ENCODE results near the gene EXTL1. TPM values are rescaled to one million over a fixed set of nuclear protein-coding genes. Genes with fewer than 3 reads are reported as not detected.
A peak's percentile ranks its signal among the peaks of the same experiment; 100 is the strongest.

Gene EXTL1
- total RNA-seq, 1 experiment from 2014 or later = 1.0 TPM

DNA sequence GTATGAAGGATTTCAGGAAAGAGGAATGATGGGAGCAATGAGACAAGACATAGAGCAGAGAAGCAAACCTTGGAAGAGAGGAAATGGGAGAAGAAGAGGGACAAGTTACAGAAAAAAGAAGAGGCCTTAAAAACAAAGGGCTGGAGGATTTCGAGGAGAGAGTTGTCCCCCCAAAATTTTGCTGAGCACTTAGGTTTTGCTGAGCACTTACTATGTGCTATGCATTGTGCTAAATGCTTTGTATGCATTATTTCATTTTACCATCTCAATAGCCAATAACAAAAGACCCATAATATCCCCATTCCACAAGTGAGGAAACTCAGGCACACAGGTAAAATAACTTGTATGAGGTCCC lies 48.3 kb downstream of the EXTL1 start:
- Histone ChIP-seq H2BK5ac (ENCODE audit: insufficient read length, low read length) (no peak overlapping the region), H3K9me3 (ENCODE audit: control insufficient read depth, low read depth, low read length) (no peaks in the 10 kb centered on the region), H3K23ac (ENCODE audit: insufficient read length, low read depth, low read length) (no peak overlapping the region), H2BK20ac (ENCODE audit: low read depth, low read length, poor library complexity, severe bottlenecking) (no peak overlapping the region), H3K27me3 (ENCODE audit: insufficient read depth, low read length) (no peaks in the 10 kb centered on the region), H2BK12ac (ENCODE audit: insufficient read length, low read depth, low read length) (no peak overlapping the region), H3K9ac (ENCODE audit: extremely low read depth, insufficient read length, low read length) (no peak overlapping the region), H3K4ac (ENCODE audit: low read depth, low read length) (no peak overlapping the region), H3K18ac (ENCODE audit: insufficient read length, low read depth, low read length) (no peak overlapping the region), H4K20me1 (ENCODE audit: control insufficient read depth, insufficient read depth, insufficient read length) (no peaks in the 10 kb centered on the region), H2AFZ (ENCODE audit: low read length) (no peak overlapping the region), H4K8ac (replicated peaks; ENCODE audit: insufficient read length, low read depth, low read length) (no peak overlapping the region), H3K14ac (ENCODE audit: insufficient read depth, low read length) (no peak overlapping the region), H4K5ac (ENCODE audit: insufficient read length, low read depth, low read length) (no peak overlapping the region), H2BK15ac (ENCODE audit: low read depth, low read length) (no peak overlapping the region), H3K27ac (ENCODE audit: insufficient read length, low read depth, low read length) (no peak overlapping the region), H3K23me2 (ENCODE audit: insufficient read length, low read depth, low read length, poor library complexity, severe bottlenecking) (no peaks in the 10 kb centered on the region), H4K91ac (ENCODE audit: insufficient read length, low read depth, low read length) (no peak overlapping the region), H3K79me2 (ENCODE audit: insufficient read depth, low read length) (no peaks in the 10 kb centered on the region), H2AK5ac (ENCODE audit: insufficient read length, low read length) (no peak overlapping the region), H3T11ph (ENCODE audit: low read length) (no peak overlapping the region), H3K79me1 (ENCODE audit: insufficient read depth, low read depth, low read length, poor library complexity, severe bottlenecking) (no peaks in the 10 kb centered on the region), H3K4me1 (ENCODE audit: insufficient read depth, low read length) (no peaks in the 10 kb centered on the region), H3K4me2 (ENCODE audit: insufficient read depth, insufficient read length, low read length) (no peak overlapping the region), H3K56ac (ENCODE audit: insufficient read length, low read depth, low read length) (no peak overlapping the region), H2BK120ac (ENCODE audit: low read depth, low read length, poor library complexity, severe bottlenecking) (no peak overlapping the region)
- Mint-ChIP-seq H3K27ac (peak overlapping the region in 1 of 3 experiments; percentile 4; a peak in 1 of 7 replicates), H3K4me1 (peaks cover 10 to 17% of the 10 kb centered on the region in 2 experiments), H3K9me3 (no peaks in the 10 kb centered on the region; a peak in 1 of 5 replicates), H3K36me3 (ENCODE audit: insufficient read depth in 1 of 3, low read depth in 3 of 3) (no peaks in the 10 kb centered on the region; a peak in 1 of 7 replicates), H3K4me3 (no peak overlapping the region), H3K27me3 (ENCODE audit: low read depth) (peaks cover 32% of the 10 kb centered on the region)
- no peak for DNase-seq
- no CpG with 5 or more reads among the region's 1 CpG for WGBS (ENCODE audit: extremely low coverage, insufficient read length, low lambda C conversion rate)
- TF ChIP-seq, protein P1, sequence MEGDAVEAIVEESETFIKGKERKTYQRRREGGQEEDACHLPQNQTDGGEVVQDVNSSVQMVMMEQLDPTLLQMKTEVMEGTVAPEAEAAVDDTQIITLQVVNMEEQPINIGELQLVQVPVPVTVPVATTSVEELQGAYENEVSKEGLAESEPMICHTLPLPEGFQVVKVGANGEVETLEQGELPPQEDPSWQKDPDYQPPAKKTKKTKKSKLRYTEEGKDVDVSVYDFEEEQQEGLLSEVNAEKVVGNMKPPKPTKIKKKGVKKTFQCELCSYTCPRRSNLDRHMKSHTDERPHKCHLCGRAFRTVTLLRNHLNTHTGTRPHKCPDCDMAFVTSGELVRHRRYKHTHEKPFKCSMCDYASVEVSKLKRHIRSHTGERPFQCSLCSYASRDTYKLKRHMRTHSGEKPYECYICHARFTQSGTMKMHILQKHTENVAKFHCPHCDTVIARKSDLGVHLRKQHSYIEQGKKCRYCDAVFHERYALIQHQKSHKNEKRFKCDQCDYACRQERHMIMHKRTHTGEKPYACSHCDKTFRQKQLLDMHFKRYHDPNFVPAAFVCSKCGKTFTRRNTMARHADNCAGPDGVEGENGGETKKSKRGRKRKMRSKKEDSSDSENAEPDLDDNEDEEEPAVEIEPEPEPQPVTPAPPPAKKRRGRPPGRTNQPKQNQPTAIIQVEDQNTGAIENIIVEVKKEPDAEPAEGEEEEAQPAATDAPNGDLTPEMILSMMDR (conservative IDR thresholded peaks at IDR 0.05) = no peak

Data from H9 (cell line).